ENCODE data around the gene BHLHA15. TPM values are rescaled to one million over a fixed set of nuclear protein-coding genes. Genes with fewer than 3 reads are reported as not detected.

Gene BHLHA15
- total and polyA plus RNA-seq, 2 donors (not counting 1 experiment from before 2014, with no cell fraction given): 0.33 TPM; not detected in 1

- Histone ChIP-seq H3K9me3 (ENCODE audit: control insufficient read depth, insufficient read depth, low read depth, low read length) (no peaks in the 10 kb centered on the region), H3K79me2 (ENCODE audit: control insufficient read depth, insufficient read depth, low read length) (no peaks in the 10 kb centered on the region), H3K9ac (ENCODE audit: insufficient read depth, low read length) (no peak overlapping the region), H3K4me3 (replicated peaks in 1 of 4; ENCODE audit: control extremely low read depth in 1 of 4, insufficient read depth in 1 of 4, low read depth in 3 of 4, low read length in 4 of 4) (no peak overlapping the region), H4K20me1 (ENCODE audit: control insufficient read depth, extremely low read depth, insufficient read depth, low read length) (no peaks in the 10 kb centered on the region), H3K36me3 (ENCODE audit: control insufficient read depth, insufficient read depth, low read length) (peaks cover 1% of the 10 kb centered on the region), H3K4me1 (ENCODE audit: control insufficient read depth, extremely low read depth, insufficient read depth, low read length) (no peaks in the 10 kb centered on the region), H3K27ac (ENCODE audit: insufficient read depth, low read length) (no peak overlapping the region), H2AFZ (ENCODE audit: low read length) (no peak overlapping the region), H3K4me2 (ENCODE audit: extremely low read depth, insufficient read depth, low read length) (no peak overlapping the region), H3K27me3 (ENCODE audit: control insufficient read depth, insufficient read depth, low read length) (no peaks in the 10 kb centered on the region)
- TF ChIP-seq EZH2 (IDR thresholded peaks at IDR 0.05; ENCODE audit: low read length, missing control alignments): no peak
- no peak for TF ChIP-seq CTCF (conservative IDR thresholded peaks at IDR 0.05 in 1 of 2, IDR thresholded peaks at IDR 0.05 in 1 of 2; ENCODE audit: low read depth in 1 of 2, low read length in 2 of 2)
- no peak for DNase-seq (ENCODE audit: low read depth in 2 of 2)
These were observed 7.8 kb upstream of the BHLHA15 start for GRCh38 chr7:98203261-98203963.

- H3K4me3 ChIP-seq (replicated peaks in 1 of 4; ENCODE audit: control extremely low read depth in 1 of 4, insufficient read depth in 1 of 4, low read depth in 3 of 4, low read length in 4 of 4): no peak overlapping the region
- no peak overlapping the region for H3K9ac ChIP-seq (ENCODE audit: insufficient read depth, low read length)
- no peaks in the 10 kb centered on the region for H3K79me2 ChIP-seq (ENCODE audit: control insufficient read depth, insufficient read depth, low read length)
- no peak for DNase-seq (ENCODE audit: low read depth in 2 of 2)
- H3K27ac ChIP-seq (ENCODE audit: insufficient read depth, low read length): no peak overlapping the region
- H3K9me3 ChIP-seq (ENCODE audit: control insufficient read depth, insufficient read depth, low read depth, low read length): no peaks in the 10 kb centered on the region
- H3K36me3 ChIP-seq (ENCODE audit: control insufficient read depth, insufficient read depth, low read length): peaks cover 1% of the 10 kb centered on the region
- no peaks in the 10 kb centered on the region for H4K20me1 ChIP-seq (ENCODE audit: control insufficient read depth, extremely low read depth, insufficient read depth, low read length)
- no peak overlapping the region for H3K4me2 ChIP-seq (ENCODE audit: extremely low read depth, insufficient read depth, low read length)
- H2AFZ ChIP-seq (ENCODE audit: low read length): no peak overlapping the region
- no peaks in the 10 kb centered on the region for H3K4me1 ChIP-seq (ENCODE audit: control insufficient read depth, extremely low read depth, insufficient read depth, low read length)
- H3K27me3 ChIP-seq (ENCODE audit: control insufficient read depth, insufficient read depth, low read length): no peaks in the 10 kb centered on the region
- TF ChIP-seq EZH2 (IDR thresholded peaks at IDR 0.05; ENCODE audit: low read length, missing control alignments) (no peak), CTCF (conservative IDR thresholded peaks at IDR 0.05 in 1 of 2, IDR thresholded peaks at IDR 0.05 in 1 of 2; ENCODE audit: low read depth in 1 of 2, low read length in 2 of 2) (no peak)
These were observed 7.2 kb upstream of the BHLHA15 start for GRCh38 chr7:98203964-98204605.

- TF ChIP-seq EZH2 (IDR thresholded peaks at IDR 0.05; ENCODE audit: low read length, missing control alignments) (no peak), CTCF (conservative IDR thresholded peaks at IDR 0.05 in 1 of 2, IDR thresholded peaks at IDR 0.05 in 1 of 2; ENCODE audit: low read depth in 1 of 2, low read length in 2 of 2) (no peak)
- no peak for DNase-seq (ENCODE audit: low read depth in 2 of 2)
These were observed 6.6 kb upstream of the BHLHA15 start for GRCh38 chr7:98204670-98205069.

More at GRCh38 chr7:98204670-98205069, 6.6 kb upstream of the BHLHA15 start:
- H3K9me3 ChIP-seq (ENCODE audit: control insufficient read depth, insufficient read depth, low read depth, low read length): no peaks in the 10 kb centered on the region
- no peaks in the 10 kb centered on the region for H3K27me3 ChIP-seq (ENCODE audit: control insufficient read depth, insufficient read depth, low read length)
- no peak overlapping the region for H3K27ac ChIP-seq (ENCODE audit: insufficient read depth, low read length)
- no peaks in the 10 kb centered on the region for H3K79me2 ChIP-seq (ENCODE audit: control insufficient read depth, insufficient read depth, low read length)
- H3K36me3 ChIP-seq (ENCODE audit: control insufficient read depth, insufficient read depth, low read length): peaks cover 1% of the 10 kb centered on the region
- H3K4me2 ChIP-seq (ENCODE audit: extremely low read depth, insufficient read depth, low read length): no peak overlapping the region
- no peak overlapping the region for H3K9ac ChIP-seq (ENCODE audit: insufficient read depth, low read length)
- no peak overlapping the region for H3K4me3 ChIP-seq (replicated peaks in 1 of 4; ENCODE audit: control extremely low read depth in 1 of 4, insufficient read depth in 1 of 4, low read depth in 3 of 4, low read length in 4 of 4)
- no peaks in the 10 kb centered on the region for H3K4me1 ChIP-seq (ENCODE audit: control insufficient read depth, extremely low read depth, insufficient read depth, low read length)
- no peak overlapping the region for H2AFZ ChIP-seq (ENCODE audit: low read length)
- H4K20me1 ChIP-seq (ENCODE audit: control insufficient read depth, extremely low read depth, insufficient read depth, low read length): no peaks in the 10 kb centered on the region
